IMR-90 (cell line): ENCODE data around the gene GOLGA8B.
"Not testable (repeated sequence)": the region's sequence is repeated elsewhere in the genome, so short reads cannot be mapped to it uniquely, and the experiment has no call there.

Experiments
- BHLHE40 ChIP-seq: fragments of 150-350 bp; IDR thresholded peaks from 2 replicates; pipeline ENCODE4 v1.6.1; 2016; ENCODE audit warnings: mild to moderate bottlenecking, low read depth, low read length
- CEBPB ChIP-seq: IDR thresholded peaks from 2 replicates; pipeline ENCODE4 v1.6.1; 2012; ENCODE audit warnings: low read depth, low read length, improper control_type of control experiment
- FOS ChIP-seq: fragments of 150-350 bp; IDR thresholded peaks from 2 replicates; pipeline ENCODE4 v1.6.1; 2016; ENCODE audit warnings: low read depth, low read length
- MAFK ChIP-seq: IDR thresholded peaks from 2 replicates; pipeline ENCODE4 v1.6.1; 2012; ENCODE audit warnings: low read depth, low read length, improper control_type of control experiment
- MXI1 ChIP-seq: IDR thresholded peaks from 2 replicates; pipeline ENCODE4 v1.6.1; 2012; ENCODE audit warnings: low read depth, mild to moderate bottlenecking, low read length, moderate library complexity, borderline replicate concordance
- POLR2A ChIP-seq: IDR thresholded peaks from 2 replicates; pipeline ENCODE4 v1.6.1; 2012; ENCODE audit warnings: mild to moderate bottlenecking, low read depth, low read length
- RAD21 ChIP-seq: IDR thresholded peaks from 2 replicates; pipeline ENCODE4 v1.6.1; 2012; ENCODE audit warnings: low read length, improper control_type of control experiment
- RCOR1 ChIP-seq: IDR thresholded peaks from 2 replicates; pipeline ENCODE4 v1.6.1; 2012; ENCODE audit warnings: mild to moderate bottlenecking, low read length, improper control_type of control experiment; ENCODE audit not compliant: insufficient replicate concordance
- RFX5 ChIP-seq: IDR thresholded peaks from 2 replicates; pipeline ENCODE4 v1.8.0; 2012; ENCODE audit warnings: low read depth, mild to moderate bottlenecking, low read length, moderate library complexity
- SMC3 ChIP-seq: fragments of 150-350 bp; IDR thresholded peaks from 2 replicates; pipeline ENCODE4 v1.6.1; 2016; ENCODE audit warnings: low read depth, mild to moderate bottlenecking, antibody characterized with exemption, low read length, moderate library complexity
- TF ChIP-seq, protein P1 (sequence below): conservative IDR thresholded peaks from 2 replicates; pipeline ENCODE4 v1.5.1; 2012; ENCODE audit warnings: mild to moderate bottlenecking, low read depth, low read length, improper control_type of control experiment

DNA sequence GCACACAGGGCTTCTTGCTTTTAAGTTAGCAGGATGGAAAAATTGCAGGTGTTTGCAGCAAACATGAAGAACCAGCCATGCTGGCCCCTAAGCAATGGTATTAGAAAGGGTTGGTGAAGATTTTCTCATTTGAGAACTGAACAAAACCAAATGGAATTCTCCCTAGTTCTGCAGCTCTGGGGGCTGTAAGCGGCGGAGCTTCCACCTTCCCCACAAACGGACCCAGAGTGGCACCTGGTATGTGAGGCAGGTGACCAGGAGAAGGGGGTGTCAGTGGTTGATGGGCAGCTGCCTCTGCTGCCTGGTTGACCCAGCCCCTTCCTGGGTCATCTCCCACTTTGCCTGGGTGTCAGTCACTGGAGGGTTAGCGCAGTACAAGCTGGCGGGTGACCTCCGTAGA lies 22.6 kb downstream of the GOLGA8B start:
- TF ChIP-seq, protein P1, sequence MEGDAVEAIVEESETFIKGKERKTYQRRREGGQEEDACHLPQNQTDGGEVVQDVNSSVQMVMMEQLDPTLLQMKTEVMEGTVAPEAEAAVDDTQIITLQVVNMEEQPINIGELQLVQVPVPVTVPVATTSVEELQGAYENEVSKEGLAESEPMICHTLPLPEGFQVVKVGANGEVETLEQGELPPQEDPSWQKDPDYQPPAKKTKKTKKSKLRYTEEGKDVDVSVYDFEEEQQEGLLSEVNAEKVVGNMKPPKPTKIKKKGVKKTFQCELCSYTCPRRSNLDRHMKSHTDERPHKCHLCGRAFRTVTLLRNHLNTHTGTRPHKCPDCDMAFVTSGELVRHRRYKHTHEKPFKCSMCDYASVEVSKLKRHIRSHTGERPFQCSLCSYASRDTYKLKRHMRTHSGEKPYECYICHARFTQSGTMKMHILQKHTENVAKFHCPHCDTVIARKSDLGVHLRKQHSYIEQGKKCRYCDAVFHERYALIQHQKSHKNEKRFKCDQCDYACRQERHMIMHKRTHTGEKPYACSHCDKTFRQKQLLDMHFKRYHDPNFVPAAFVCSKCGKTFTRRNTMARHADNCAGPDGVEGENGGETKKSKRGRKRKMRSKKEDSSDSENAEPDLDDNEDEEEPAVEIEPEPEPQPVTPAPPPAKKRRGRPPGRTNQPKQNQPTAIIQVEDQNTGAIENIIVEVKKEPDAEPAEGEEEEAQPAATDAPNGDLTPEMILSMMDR = not testable (repeated sequence)
- TF ChIP-seq RFX5, CEBPB, RCOR1, BHLHE40, POLR2A, MXI1, FOS, MAFK, RAD21, SMC3: not testable (repeated sequence)
